GM21619 (cell line): ENCODE data around the gene SNRPA1.
"Not testable (repeated sequence)": the region's sequence is repeated elsewhere in the genome, so short reads cannot be mapped to it uniquely, and the experiment has no call there.

Source experiments
- ATAC-seq: cut with Tn5 transposase; IDR thresholded peaks from one replicate; pipeline ENCODE4 v1.9.1; 2021; ENCODE audit not compliant: unreplicated experiment

The SNRPA1 gene

GRCh38 chr15:101296418-101297405 is 1.7 kb upstream of the SNRPA1 start:
- no peak for ATAC-seq

GRCh38 chr15:101295607-101296161 is 636 bp upstream of the SNRPA1 start:
- ATAC-seq: no peak

- ATAC-seq: no peak
Measured at GRCh38 chr15:101293122-101293521, 1.9 kb downstream of the SNRPA1 start.

GRCh38 chr15:101288905-101289513 is 6.0 kb downstream of the SNRPA1 start:
- ATAC-seq: no peak

- ATAC-seq: not testable (repeated sequence)
Measured at GRCh38 chr15:101287342-101287741, 7.7 kb downstream of the SNRPA1 start.

- no peak for ATAC-seq
Measured at GRCh38 chr15:101286471-101287114, 8.5 kb downstream of the SNRPA1 start.

GRCh38 chr15:101283931-101284330 is 11.1 kb downstream of the SNRPA1 start:
- ATAC-seq: no peak

GRCh38 chr15:101280007-101280406 is 15.0 kb downstream of the SNRPA1 start:
- ATAC-seq: no peak

GRCh38 chr15:101277943-101278564 is 17.0 kb downstream of the SNRPA1 start:
- no peak for ATAC-seq

- ATAC-seq: peak; percentile 88
Measured at GRCh38 chr15:101277038-101277822, 17.8 kb downstream of the SNRPA1 start, which contains the start of gene SELENOS. SELENOS (minus strand) TSS chr15:101277485; CDS start chr15:101277417, 68 bp downstream.

GRCh38 chr15:101276501-101277037 is 18.5 kb downstream of the SNRPA1 start:
- peak; percentile 32 for ATAC-seq

- peak; percentile 31 for ATAC-seq
Measured at GRCh38 chr15:101275018-101275417, 20.0 kb downstream of the SNRPA1 start.

- no peak for ATAC-seq
Measured at GRCh38 chr15:101273534-101273933, 21.5 kb downstream of the SNRPA1 start.

GRCh38 chr15:101272584-101272983 is 22.5 kb downstream of the SNRPA1 start:
- no peak for ATAC-seq

- no peak for ATAC-seq
Measured at GRCh38 chr15:101269479-101270223, 25.4 kb downstream of the SNRPA1 start.

- ATAC-seq: no peak
Measured at GRCh38 chr15:101267320-101268104, 27.5 kb downstream of the SNRPA1 start.

GRCh38 chr15:101266787-101267186 is 28.3 kb downstream of the SNRPA1 start:
- no peak for ATAC-seq

GRCh38 chr15:101266034-101266433 is 29.0 kb downstream of the SNRPA1 start:
- ATAC-seq: no peak
